NCI-H1092 (cell line): Measurements from ENCODE around the gene INSRR.

ENCODE experiments used
- DNase-seq: peaks from one replicate; lab custom pipeline; 2025; lab: John Stamatoyannopoulos, UW

Gene INSRR

DNA sequence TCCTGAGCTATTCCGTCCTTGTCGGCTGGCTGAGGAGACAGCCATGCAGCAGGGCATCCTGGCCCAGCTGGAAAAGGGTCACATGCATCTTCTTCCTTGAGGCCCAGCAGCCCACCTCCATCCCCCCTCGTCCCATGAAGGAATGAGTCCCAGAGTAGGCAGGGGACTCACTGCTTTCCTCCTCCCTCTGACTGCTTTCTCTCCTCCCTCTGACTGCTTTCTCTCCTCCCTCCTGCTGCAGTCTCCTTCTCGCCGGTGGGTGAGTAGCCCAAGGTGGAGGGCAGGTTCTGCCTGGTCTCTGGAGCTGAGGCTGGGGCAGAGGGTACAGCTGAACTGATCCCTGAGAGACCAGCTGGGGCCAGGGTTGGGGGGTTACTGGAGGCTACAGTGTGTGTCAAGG is 15.2 kb upstream of the INSRR start:
- DNase-seq, result no peak

DNA sequence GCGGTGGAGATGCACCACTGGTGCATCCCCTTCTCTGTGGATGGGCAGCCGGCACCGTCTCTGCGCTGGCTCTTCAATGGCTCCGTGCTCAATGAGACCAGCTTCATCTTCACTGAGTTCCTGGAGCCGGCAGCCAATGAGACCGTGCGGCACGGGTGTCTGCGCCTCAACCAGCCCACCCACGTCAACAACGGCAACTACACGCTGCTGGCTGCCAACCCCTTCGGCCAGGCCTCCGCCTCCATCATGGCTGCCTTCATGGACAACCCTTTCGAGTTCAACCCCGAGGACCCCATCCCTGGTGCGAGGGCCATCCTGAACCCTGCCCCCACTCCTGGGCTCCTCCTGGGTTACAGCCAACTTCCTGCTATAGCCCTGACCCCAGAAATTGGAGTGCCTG is 14.7 kb upstream of the INSRR start:
- no peak for DNase-seq

GRCh38 chr1:156869455-156869854 is 10.5 kb upstream of the INSRR start:
- DNase-seq, result no peak

- no peak for DNase-seq
Observed at GRCh38 chr1:156868341-156868740, 9.4 kb upstream of the INSRR start.

GRCh38 chr1:156866249-156866909 is 7.5 kb upstream of the INSRR start:
- no peak for DNase-seq

DNA sequence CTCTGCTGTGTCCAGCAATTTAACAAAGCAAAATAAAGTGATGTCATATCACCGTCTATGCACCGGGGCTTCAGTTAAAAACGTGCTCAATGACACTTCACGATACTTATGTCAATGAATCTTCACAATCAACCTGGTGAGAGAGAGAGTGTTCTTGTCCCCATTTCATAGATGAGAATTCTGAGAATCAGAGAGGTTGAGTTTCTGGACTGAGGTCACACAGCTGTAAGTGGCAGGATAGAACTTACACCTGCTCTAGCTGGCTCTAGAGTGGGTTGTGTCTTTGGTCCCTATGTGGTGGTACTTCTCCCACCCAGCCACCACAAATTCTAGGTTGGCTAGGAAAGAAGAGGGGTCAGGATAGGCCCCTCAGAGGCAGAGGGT is 6.9 kb upstream of the INSRR start:
- DNase-seq, result no peak

DNA sequence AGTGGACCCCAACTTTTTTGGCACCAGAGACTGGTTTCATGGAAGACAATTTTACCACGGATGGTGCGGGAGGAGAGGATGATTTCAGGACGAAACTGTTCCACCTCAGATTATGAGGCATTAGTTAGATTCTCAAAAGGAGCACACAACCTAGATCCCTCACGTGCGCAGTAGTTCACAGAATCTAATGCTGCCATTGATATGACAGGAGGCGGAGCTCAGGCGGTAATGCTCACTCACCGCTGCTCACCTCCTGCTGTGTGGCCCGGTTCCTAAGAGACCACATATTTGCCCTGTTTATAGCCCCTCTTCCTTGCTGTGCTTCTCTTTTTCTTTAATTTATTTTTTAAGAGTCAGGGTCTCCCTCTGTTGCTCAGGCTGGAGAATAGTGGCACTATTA is 6.3 kb upstream of the INSRR start:
- DNase-seq, result no peak

DNA sequence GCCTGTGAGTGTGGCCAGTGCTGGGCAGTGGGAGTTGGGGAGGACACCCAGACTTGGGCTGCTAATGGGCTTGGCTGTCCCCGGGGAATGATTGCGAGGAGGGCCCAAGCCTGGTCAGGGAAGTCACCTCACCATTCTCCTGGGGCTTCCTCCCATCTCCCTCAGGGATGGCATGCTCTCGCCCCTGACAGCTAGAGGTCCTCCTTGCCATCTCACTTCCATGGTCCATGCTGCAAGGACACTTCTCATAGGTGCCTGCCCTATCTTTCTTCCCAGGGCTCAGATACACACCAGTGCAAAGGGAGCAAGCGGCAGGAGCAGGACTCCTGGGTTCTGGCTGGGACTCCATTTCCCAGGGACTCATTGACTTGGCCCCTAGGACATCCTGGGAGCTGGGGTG is 5.9 kb upstream of the INSRR start:
- no peak for DNase-seq

DNA sequence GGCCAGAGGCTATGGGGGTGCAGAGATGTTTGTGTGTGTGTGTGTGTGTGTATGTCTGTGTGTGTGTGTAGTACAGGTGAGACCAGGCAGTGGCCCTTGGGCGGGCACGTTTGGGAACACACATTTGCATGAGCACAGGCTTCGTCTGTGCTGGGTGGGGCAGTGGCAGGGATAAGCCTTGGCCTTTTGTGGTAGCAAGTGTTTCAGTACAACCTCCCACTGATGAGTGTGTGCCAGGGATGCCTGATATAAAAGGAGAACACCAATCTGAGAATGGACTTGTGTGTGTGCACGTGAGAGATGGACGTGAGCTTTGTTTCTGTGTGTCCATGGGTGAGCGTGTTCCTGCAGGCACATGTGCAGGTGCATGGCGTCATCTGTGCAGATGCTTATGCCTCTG is 4.7 kb upstream of the INSRR start:
- no peak for DNase-seq

- no peak for DNase-seq
Observed at GRCh38 chr1:156862997-156863599, 4.2 kb upstream of the INSRR start.

DNA sequence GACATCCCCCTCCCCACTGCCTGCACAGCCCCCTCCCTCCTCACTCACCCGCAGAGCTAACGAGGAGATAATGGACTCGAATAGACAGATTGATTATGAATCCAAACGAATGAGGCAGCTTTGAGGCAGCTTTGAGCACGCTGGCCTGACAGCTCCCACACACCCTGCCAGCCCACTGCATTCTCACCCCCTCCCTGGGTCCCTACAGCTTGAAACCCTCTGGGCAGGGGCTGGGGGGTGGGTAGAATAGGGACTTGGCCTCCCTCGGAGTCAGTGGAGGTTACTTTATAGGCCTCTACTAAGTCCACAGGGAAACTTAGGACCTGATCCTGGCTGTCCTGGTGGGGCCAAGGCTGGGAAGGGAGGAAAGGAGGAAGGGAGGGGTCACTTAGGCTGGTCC is 3.7 kb upstream of the INSRR start:
- no peak for DNase-seq

GRCh38 chr1:156860628-156861423 is 1.9 kb upstream of the INSRR start, which contains the start of gene NTRK1:
NTRK1 (plus strand) TSS chr1:156860865; CDS start chr1:156860935, 70 bp downstream.
- peak; percentile 63 for DNase-seq

- peak; percentile 45 for DNase-seq
Observed at GRCh38 chr1:156860113-156860627, 1.3 kb upstream of the INSRR start.

DNA sequence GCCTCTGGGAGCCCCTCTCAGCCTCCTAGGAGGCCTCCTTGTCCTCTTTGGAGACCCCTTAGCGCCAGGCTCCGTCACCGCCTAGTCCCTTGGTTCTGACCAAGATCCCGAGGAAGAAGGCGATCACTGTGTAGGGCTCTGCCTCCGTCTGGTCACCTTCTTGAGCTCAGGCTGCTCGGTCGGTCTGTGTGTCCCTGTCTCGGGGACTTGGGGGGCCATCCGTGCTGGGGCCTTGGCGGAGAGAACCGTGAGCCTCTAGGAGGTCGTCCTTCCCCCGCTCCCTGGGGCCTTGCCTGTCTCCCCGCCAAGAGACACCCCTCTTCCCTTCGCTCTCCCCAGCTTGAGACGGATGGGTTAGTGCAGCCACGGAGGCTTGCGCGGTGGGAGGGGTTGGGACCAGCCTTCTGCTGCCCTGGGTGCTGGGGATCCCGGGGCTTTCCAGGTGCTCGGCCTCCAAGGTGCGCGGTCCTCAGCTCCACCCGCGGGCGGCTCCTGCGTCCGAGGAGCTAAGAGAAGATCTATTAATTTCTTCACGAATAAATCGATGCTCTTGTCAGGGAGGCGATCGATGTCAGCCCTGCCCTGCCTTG is 701 bp upstream of the INSRR start:
- DNase-seq, result no peak

DNA sequence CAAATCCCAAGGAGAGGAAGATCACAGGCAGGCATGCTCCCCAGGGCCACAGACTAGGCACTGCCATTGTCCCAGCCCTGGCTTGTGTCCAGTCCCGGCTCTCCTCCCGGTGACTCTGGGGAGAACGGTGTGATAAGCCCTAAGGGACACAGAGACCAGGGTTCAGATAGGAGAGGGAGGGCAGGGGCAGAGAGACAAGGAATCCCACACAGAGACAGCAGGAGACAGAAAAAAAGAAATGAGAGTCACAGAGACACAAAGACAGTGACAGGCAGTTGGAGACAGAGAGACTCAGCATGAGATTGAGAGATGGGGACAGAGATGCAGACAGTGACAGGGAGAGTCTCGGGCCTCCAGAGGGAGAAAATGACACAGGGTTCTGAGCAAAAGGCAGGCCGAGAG is 361 bp downstream of the INSRR start:
- no peak for DNase-seq

GRCh38 chr1:156857532-156857931 is 1.4 kb downstream of the INSRR start:
- no peak for DNase-seq

DNA sequence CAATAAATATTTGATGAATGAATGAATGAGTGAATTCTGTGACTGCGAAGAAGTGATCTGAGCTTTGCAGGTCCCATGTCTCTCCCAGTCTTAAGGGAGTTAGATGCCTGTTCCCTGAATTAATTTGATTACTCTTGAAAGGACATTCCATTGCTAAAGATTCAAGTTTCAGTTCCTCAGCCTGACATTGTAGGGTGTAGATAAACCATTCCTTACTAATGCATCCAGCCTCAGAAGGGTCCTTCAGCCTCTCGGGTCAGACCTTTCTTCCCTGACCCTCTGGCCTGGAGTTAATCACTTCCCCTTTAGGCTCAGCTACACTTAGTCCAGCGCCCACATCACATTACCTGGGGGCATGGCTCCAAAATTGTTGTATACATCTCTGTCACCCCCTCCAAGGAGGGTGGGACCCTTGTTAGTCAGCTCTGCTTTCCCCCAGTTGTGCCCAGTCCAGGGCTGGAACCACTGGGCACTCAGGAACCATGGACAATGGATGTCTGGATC is 2.6 kb downstream of the INSRR start:
- DNase-seq, result no peak

DNA sequence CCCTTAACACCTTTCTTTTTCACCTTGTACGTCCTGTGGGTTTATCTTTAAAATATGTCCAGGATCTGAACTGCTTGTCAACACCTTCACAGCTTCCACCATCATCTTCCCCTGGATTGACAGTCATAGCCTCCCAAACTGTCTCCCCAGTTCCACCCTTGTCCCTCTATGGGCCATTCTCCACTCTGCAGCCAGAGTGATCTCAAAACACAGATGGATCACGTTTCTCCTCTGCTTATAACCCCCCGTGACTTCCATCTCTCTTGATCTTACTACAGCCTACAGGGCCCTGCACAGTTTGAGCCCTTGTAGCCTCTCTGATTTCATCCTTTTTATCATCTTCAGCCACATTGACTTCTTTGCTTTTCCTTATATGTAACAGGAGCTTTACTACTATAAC is 4.3 kb downstream of the INSRR start:
- no peak for DNase-seq

- DNase-seq, result no peak
Observed at GRCh38 chr1:156853761-156854160, 5.2 kb downstream of the INSRR start.

DNA sequence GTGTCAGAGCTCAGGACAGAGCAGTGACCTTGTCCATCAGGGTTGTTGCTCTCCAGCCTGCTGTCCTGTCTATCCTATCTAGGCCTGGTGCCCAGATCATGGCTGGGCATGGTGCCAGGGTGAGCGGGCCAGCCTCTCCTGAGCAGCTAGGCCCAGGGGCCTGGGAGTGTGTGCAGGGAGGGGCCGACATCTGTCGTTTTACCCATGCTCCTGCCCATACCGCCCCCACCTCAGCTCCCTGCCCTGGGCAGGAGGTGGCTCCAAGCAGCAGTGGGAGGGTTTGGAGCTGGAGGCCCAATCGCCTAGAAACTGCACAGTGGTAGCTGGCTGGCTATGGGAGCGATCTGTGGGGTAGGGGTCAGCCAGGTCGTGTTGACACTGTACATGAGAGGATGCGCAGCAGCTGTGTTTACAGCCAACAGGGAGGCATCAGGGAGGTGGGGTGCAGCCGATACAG is 6.5 kb downstream of the INSRR start:
- peak; percentile 98 for DNase-seq

DNA sequence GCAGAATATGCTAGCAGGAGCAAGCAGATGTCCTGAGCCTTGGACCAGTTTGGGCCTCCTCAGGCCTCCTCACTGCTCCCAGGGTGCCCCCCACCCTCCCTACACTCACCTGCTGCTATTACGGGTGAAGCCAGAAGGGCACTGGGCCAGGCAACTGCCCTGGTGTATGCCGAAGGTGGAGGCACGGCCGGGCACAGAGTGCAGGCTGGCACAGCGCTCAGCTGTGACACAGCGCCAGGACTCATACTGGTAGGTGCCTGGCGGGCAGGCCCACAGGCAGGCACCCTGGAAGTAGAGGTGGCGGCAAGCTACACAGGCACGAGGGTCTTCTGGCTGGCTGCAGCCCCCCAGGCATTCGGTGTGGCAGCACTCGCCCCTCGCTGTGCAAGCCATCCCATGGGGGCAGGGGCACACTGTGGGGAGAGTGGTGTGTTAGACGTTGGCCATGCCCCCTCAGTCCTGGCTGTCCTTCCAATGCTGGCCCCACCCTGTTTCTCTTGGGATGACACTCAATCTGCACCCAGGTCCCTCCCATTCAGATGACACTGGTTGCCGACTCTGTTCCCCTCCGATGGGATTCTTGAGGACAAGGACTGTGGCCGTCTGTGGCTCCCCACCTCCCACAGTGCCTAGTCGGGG is 7.0 kb downstream of the INSRR start:
- peak; percentile 43 for DNase-seq

DNA sequence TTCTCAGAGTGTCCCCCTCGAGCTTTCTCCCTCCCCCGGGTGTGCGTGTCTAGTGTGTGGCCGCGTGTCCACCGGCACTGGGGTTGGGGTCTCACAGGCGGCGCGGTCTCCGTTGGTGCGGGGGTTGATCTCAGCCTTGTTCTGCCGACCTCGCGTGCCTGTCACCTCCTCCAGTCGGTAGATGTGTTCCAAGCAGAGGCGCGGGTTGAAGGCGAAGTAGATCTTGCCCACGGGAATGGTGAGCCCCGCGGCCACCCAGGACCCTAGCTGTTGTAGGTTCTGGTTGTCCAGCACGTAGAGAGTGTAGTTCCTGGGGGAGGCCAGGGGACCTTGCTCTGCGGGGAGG is 9.8 kb downstream of the INSRR start:
- DNase-seq, result no peak
